ENCODE results near the gene LRRC41. TPM values are rescaled to one million over a fixed set of nuclear protein-coding genes. Genes with fewer than 3 reads are reported as not detected.
"Not testable (repeated sequence)": the region's sequence is repeated elsewhere in the genome, so short reads cannot be mapped to it uniquely, and the experiment has no call there.

The LRRC41 gene
- total and polyA plus RNA-seq, 4 donors, result 22.0 to 58.4 (median 27.7) TPM

- 95% methylated on average over 4 of the region's 4 CpGs for WGBS
- TF ChIP-seq NR2F2 (IDR thresholded peaks at IDR 0.05) (no peak), RXRA (IDR thresholded peaks at IDR 0.05) (no peak), HNF4G (IDR thresholded peaks at IDR 0.05) (no peak), YY1 (IDR thresholded peaks at IDR 0.05) (no peak), CTCF (IDR thresholded peaks at IDR 0.05; ENCODE audit: low read depth, low read length, missing input control) (no peak), SP1 (IDR thresholded peaks at IDR 0.05) (no peak), REST (IDR thresholded peaks at IDR 0.05) (no peak), RAD21 (IDR thresholded peaks at IDR 0.05) (no peak), GABPA (IDR thresholded peaks at IDR 0.05 in 1 of 2, conservative IDR thresholded peaks at IDR 0.05 in 1 of 2) (no peak), EGR1 (IDR thresholded peaks at IDR 0.05; ENCODE audit: low read depth in 2 of 2) (no peak), HNF4A (conservative IDR thresholded peaks at IDR 0.05) (no peak), TAF1 (conservative IDR thresholded peaks at IDR 0.05) (no peak), FOXA1 (IDR thresholded peaks at IDR 0.05) (no peak), MAX (IDR thresholded peaks at IDR 0.05) (no peak)
- H3K27ac ChIP-seq (ENCODE audit: low read depth in 1 of 2, low read length in 2 of 2), result no peak overlapping the region
- no peaks in the 10 kb centered on the region for H3K36me3 ChIP-seq (ENCODE audit: control insufficient read depth in 4 of 4, insufficient read depth in 3 of 4, low read depth in 1 of 4, low read length in 3 of 4)
- no peak overlapping the region for H3K4me3 ChIP-seq (ENCODE audit: low read depth in 1 of 3, low read length in 3 of 3)
- H3K9me3 ChIP-seq (ENCODE audit: control insufficient read depth in 4 of 4, low read length in 3 of 4), result no peaks in the 10 kb centered on the region
- no peak overlapping the region for H3K9ac ChIP-seq (ENCODE audit: low read depth in 1 of 2, low read length in 2 of 2)
- no peaks in the 10 kb centered on the region for H3K4me1 ChIP-seq (ENCODE audit: control insufficient read depth in 4 of 4, insufficient read depth in 4 of 4, low read length in 3 of 4)
- DNase-seq (ENCODE audit: low spot score), result no peak
- H3K27me3 ChIP-seq (ENCODE audit: control insufficient read depth in 4 of 4, insufficient read depth in 4 of 4, low read length in 3 of 4), result no peaks in the 10 kb centered on the region
These were observed 66.5 kb downstream of the LRRC41 start for GRCh38 chr1:46236882-46237281.

- H3K27ac ChIP-seq (ENCODE audit: low read depth in 1 of 2, low read length in 2 of 2); DNase-seq (ENCODE audit: low spot score); H3K27me3 ChIP-seq (ENCODE audit: control insufficient read depth in 4 of 4, insufficient read depth in 4 of 4, low read length in 3 of 4); H3K9me3 ChIP-seq (ENCODE audit: control insufficient read depth in 4 of 4, low read length in 3 of 4); H3K4me1 ChIP-seq (ENCODE audit: control insufficient read depth in 4 of 4, insufficient read depth in 4 of 4, low read length in 3 of 4); H3K9ac ChIP-seq (ENCODE audit: low read depth in 1 of 2, low read length in 2 of 2); H3K36me3 ChIP-seq (ENCODE audit: control insufficient read depth in 4 of 4, insufficient read depth in 3 of 4, low read depth in 1 of 4, low read length in 3 of 4); H3K4me3 ChIP-seq (ENCODE audit: low read depth in 1 of 3, low read length in 3 of 3): not testable (repeated sequence)
- WGBS, result 99% methylated on average over 3 of the region's 3 CpGs
These were observed 72.2 kb downstream of the LRRC41 start for GRCh38 chr1:46231231-46231630.

Other genes with a start within 250 kb of the LRRC41 start
- gene PIK3R3, start 171.0 kb downstream of the LRRC41 start, total RNA-seq, result 1 to 10 TPM; 3.7 to 4.6 TPM
- gene PIK3R3, start 171.0 kb downstream of the LRRC41 start, polyA plus RNA-seq, result 1 to 10 TPM; 1.5 to 1.8 TPM
- 1 to 10 TPM in 1 of 2 donors, under 1 TPM in 1; 0.33 to 2.4 TPM for gene TSPAN1, start 128.5 kb downstream of the LRRC41 start, total RNA-seq
- gene TSPAN1, start 128.5 kb downstream of the LRRC41 start, polyA plus RNA-seq, result 1 to 10 TPM; 1.7 to 7.0 TPM
- not detected for gene P3R3URF, start 127.1 kb downstream of the LRRC41 start, total RNA-seq
- not detected for gene P3R3URF, start 127.1 kb downstream of the LRRC41 start, polyA plus RNA-seq
- gene POMGNT1, start 105.2 kb downstream of the LRRC41 start, total RNA-seq, result 10 to 100 TPM; 10.3 to 32.0 TPM
- 10 to 100 TPM; 30.7 to 31.4 TPM for gene POMGNT1, start 105.2 kb downstream of the LRRC41 start, polyA plus RNA-seq
- gene LURAP1, start 100.3 kb downstream of the LRRC41 start, total RNA-seq, result under 1 TPM; 0.09 to 0.50 TPM
- gene LURAP1, start 100.3 kb downstream of the LRRC41 start, polyA plus RNA-seq, result under 1 TPM in 1 of 2 donors, not detected in 1; 0.08 TPM
- gene RAD54L, start 55.9 kb downstream of the LRRC41 start, total RNA-seq, result 1 to 10 TPM in 1 of 2 donors, under 1 TPM in 1; 0.08 to 8.8 TPM
- under 1 TPM; 0.35 to 0.68 TPM for gene RAD54L, start 55.9 kb downstream of the LRRC41 start, polyA plus RNA-seq
- 100 to 1,000 TPM; 183 to 220 TPM for gene UQCRH, start 82 bp upstream of the LRRC41 start, total RNA-seq
- 100 to 1,000 TPM; 158 to 220 TPM for gene UQCRH, start 82 bp upstream of the LRRC41 start, polyA plus RNA-seq
- gene NSUN4, start 37.2 kb upstream of the LRRC41 start, total RNA-seq, result 10 to 100 TPM; 12.2 to 17.2 TPM
- 10 to 100 TPM in 1 of 2 donors, 1 to 10 TPM in 1; 7.0 to 11.7 TPM for gene NSUN4, start 37.2 kb upstream of the LRRC41 start, polyA plus RNA-seq
- 10 to 100 TPM in 1 of 2 donors, 1 to 10 TPM in 1; 4.3 to 41.5 TPM for gene FAAH, start 90.7 kb upstream of the LRRC41 start, total RNA-seq
- gene FAAH, start 90.7 kb upstream of the LRRC41 start, polyA plus RNA-seq, result 10 to 100 TPM; 17.8 to 26.5 TPM
- gene DMBX1, start 186.2 kb upstream of the LRRC41 start, total RNA-seq, result not detected
- gene DMBX1, start 186.2 kb upstream of the LRRC41 start, polyA plus RNA-seq, result not detected
- gene KNCN, start 248.0 kb upstream of the LRRC41 start, total RNA-seq, result not detected
- not detected for gene KNCN, start 248.0 kb upstream of the LRRC41 start, polyA plus RNA-seq

Measured in liver (tissue), 9 donors.